ENCODE measurements around the gene WDR38. TPM values are rescaled to one million over a fixed set of nuclear protein-coding genes. Genes with fewer than 3 reads are reported as not detected.
A peak's percentile ranks its signal among the peaks of the same experiment; 100 is the strongest.

WDR38 gene
- total and polyA plus RNA-seq, 2 of the 13 experiments (the other 11 are each of a cell fraction or from before 2014, with no cell fraction given), result not detected

GRCh38 chr9:124861342-124862229 lies 8.3 kb downstream of the WDR38 start, which contains the start of the genes ARPC5L and RPL35 (continued):
- TF ChIP-seq PAX8 (CRISPR knock-in tag; IDR thresholded peaks at IDR 0.05; ENCODE audit: borderline replicate concordance) (no peak), ZNF652 (CRISPR knock-in tag; IDR thresholded peaks at IDR 0.05; ENCODE audit: borderline replicate concordance, low read depth) (no peak), EZH2 (conservative IDR thresholded peaks at IDR 0.05; ENCODE audit: low read depth, low read length) (no peak), ZFP62 (CRISPR knock-in tag; IDR thresholded peaks at IDR 0.05) (no peak), MXI1 (IDR thresholded peaks at IDR 0.05; ENCODE audit: borderline replicate concordance, low read depth, low read length) (peak; percentile 72; the same call in 1 of the 3 replicates), GRHL1 (CRISPR knock-in tag; conservative IDR thresholded peaks at IDR 0.05) (no peak), DPF2 (CRISPR knock-in tag; IDR thresholded peaks at IDR 0.05; ENCODE audit: borderline replicate concordance, low read depth) (no peak), RAD21 (CRISPR knock-in tag; IDR thresholded peaks at IDR 0.05) (no peak), SETDB1 (CRISPR knock-in tag; IDR thresholded peaks at IDR 0.05; ENCODE audit: borderline replicate concordance) (no peak), TOE1 (CRISPR knock-in tag; IDR thresholded peaks at IDR 0.05) (no peak; the same call in 1 of the 2 replicates), ZNF350 (CRISPR knock-in tag; IDR thresholded peaks at IDR 0.05; ENCODE audit: borderline replicate concordance, low read depth) (peak; percentile 70), DZIP1 (CRISPR knock-in tag; IDR thresholded peaks at IDR 0.05) (no peak), CREB1 (IDR thresholded peaks at IDR 0.05) (peak; percentile 46), CREB1 (CRISPR knock-in tag; IDR thresholded peaks at IDR 0.05) (no peak), ZNF619 (CRISPR knock-in tag; IDR thresholded peaks at IDR 0.05) (no peak), MTF1 (CRISPR knock-in tag; IDR thresholded peaks at IDR 0.05) (peak; percentile 79; the same call in 1 of the 2 replicates)
- TF ChIP-seq, protein P1, sequence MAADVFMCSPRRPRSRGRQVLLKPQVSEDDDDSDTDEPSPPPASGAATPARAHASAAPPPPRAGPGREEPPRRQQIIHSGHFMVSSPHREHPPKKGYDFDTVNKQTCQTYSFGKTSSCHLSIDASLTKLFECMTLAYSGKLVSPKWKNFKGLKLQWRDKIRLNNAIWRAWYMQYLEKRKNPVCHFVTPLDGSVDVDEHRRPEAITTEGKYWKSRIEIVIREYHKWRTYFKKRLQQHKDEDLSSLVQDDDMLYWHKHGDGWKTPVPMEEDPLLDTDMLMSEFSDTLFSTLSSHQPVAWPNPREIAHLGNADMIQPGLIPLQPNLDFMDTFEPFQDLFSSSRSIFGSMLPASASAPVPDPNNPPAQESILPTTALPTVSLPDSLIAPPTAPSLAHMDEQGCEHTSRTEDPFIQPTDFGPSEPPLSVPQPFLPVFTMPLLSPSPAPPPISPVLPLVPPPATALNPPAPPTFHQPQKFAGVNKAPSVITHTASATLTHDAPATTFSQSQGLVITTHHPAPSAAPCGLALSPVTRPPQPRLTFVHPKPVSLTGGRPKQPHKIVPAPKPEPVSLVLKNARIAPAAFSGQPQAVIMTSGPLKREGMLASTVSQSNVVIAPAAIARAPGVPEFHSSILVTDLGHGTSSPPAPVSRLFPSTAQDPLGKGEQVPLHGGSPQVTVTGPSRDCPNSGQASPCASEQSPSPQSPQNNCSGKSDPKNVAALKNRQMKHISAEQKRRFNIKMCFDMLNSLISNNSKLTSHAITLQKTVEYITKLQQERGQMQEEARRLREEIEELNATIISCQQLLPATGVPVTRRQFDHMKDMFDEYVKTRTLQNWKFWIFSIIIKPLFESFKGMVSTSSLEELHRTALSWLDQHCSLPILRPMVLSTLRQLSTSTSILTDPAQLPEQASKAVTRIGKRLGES (CRISPR knock-in tag; IDR thresholded peaks at IDR 0.05; ENCODE audit: borderline replicate concordance), result peak; percentile 82; the same call in 1 of the 2 replicates
- TF ChIP-seq, protein P2, sequence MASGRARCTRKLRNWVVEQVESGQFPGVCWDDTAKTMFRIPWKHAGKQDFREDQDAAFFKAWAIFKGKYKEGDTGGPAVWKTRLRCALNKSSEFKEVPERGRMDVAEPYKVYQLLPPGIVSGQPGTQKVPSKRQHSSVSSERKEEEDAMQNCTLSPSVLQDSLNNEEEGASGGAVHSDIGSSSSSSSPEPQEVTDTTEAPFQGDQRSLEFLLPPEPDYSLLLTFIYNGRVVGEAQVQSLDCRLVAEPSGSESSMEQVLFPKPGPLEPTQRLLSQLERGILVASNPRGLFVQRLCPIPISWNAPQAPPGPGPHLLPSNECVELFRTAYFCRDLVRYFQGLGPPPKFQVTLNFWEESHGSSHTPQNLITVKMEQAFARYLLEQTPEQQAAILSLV (CRISPR knock-in tag; IDR thresholded peaks at IDR 0.05; ENCODE audit: borderline replicate concordance), result peak; percentile 77
- TF ChIP-seq, protein P3, sequence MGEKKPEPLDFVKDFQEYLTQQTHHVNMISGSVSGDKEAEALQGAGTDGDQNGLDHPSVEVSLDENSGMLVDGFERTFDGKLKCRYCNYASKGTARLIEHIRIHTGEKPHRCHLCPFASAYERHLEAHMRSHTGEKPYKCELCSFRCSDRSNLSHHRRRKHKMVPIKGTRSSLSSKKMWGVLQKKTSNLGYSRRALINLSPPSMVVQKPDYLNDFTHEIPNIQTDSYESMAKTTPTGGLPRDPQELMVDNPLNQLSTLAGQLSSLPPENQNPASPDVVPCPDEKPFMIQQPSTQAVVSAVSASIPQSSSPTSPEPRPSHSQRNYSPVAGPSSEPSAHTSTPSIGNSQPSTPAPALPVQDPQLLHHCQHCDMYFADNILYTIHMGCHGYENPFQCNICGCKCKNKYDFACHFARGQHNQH (CRISPR knock-in tag; IDR thresholded peaks at IDR 0.05), result 0 out of 2 replicates have a peak, but pooled peaks have one; percentile 48
